Activated CD8-positive, alpha-beta T cell treated with anti-CD3 and anti-CD28 coated beads for 36 hours (primary cell): ENCODE results near the gene BHLHE23. TPM values are rescaled to one million over a fixed set of nuclear protein-coding genes. Genes with fewer than 3 reads are reported as not detected.

ENCODE experiments used
- ATAC-seq: fragments of 200-7000 bp; cut with Tn5 transposase; one replicate; pipeline ENCODE4 v1.10.0; 2021; ENCODE audit warnings: mild to moderate bottlenecking, moderate library complexity
- CTCF ChIA-PET: fragments of 350-600 bp; sonication (Branson Sonifier 250); formaldehyde crosslinking; loops from one replicate; lab custom pipeline; 2021; ENCODE audit warnings: antibody characterized with exemption; lab: Charles Lee
- POLR2A ChIA-PET: fragments of 350-600 bp; sonication (Branson Sonifier 250); formaldehyde crosslinking; loops from one replicate; lab custom pipeline; 2021; ENCODE audit warnings: antibody characterized with exemption; lab: Charles Lee
- DNase-seq: peaks from one replicate; pipeline ENCODE4 v3.0.0-alpha.2; 2020
- H3K27ac Mint-ChIP-seq: one replicate; pipeline ENCODE4 v1.8.0; 2021; ENCODE audit warnings: mild to moderate bottlenecking, mixed read lengths
- H3K27me3 Mint-ChIP-seq: one replicate; pipeline ENCODE4 v1.8.0; 2021; ENCODE audit warnings: mixed read lengths
- H3K36me3 Mint-ChIP-seq: one replicate; pipeline ENCODE4 v1.8.0; 2021; ENCODE audit warnings: low read depth, mixed read lengths
- H3K4me1 Mint-ChIP-seq: one replicate; pipeline ENCODE4 v1.8.0; 2021; ENCODE audit warnings: low read depth, mixed read lengths
- H3K4me3 Mint-ChIP-seq: one replicate; pipeline ENCODE4 v1.8.0; 2021; ENCODE audit warnings: mild to moderate bottlenecking, moderate library complexity, mixed read lengths
- H3K9me3 Mint-ChIP-seq: one replicate; pipeline ENCODE4 v1.8.0; 2021; ENCODE audit warnings: mixed read lengths
- CTCF ChIP-seq: fragments of 200-600 bp; IDR thresholded peaks from one replicate; pipeline ENCODE4 v1.8.0; 2022; ENCODE audit warnings: antibody characterized with exemption, mild to moderate bottlenecking
- intact Hi-C: fragments of 100-400 bp; cut with micrococcal nuclease; formaldehyde crosslinking; loops from one replicate; pipeline ENCODE4 v1.10.0; 2022
- total RNA-seq, 2 experiments: library from RNA; stranded (reverse); gene quantifications; one replicate each; pipeline ENCODE4 v1.2.3, GENCODE V29; 2021

BHLHE23 gene
- total RNA-seq, 2 experiments from 2014 or later: not detected

- Mint-ChIP-seq H3K4me3 (no peak overlapping the region), H3K4me1 (peaks cover 17% of the 10 kb centered on the region), H3K27me3 (peaks cover 17% of the 10 kb centered on the region), H3K36me3 (no peaks in the 10 kb centered on the region), H3K9me3 (no peaks in the 10 kb centered on the region), H3K27ac (peak overlapping the region; percentile 30)
- ChIA-PET POLR2A (no interaction called here), CTCF (interaction anchor here (1.8 kb wide), 1 partner anchor 17 kb away, joined by 7 read pairs; no protein-coding TSS in a partner anchor)
- DNase-seq: no peak
- no peak for TF ChIP-seq CTCF
- intact Hi-C loops: no loop called here
- no peak for ATAC-seq
Observed at GRCh38 chr20:63026582-63027165, 19.9 kb upstream of the BHLHE23 start.

- peak overlapping the region; percentile 46 for H3K27ac Mint-ChIP-seq
- DNase-seq: peak; percentile 61
- POLR2A ChIA-PET: no interaction called here
Observed at GRCh38 chr20:63025534-63026331, 19.0 kb upstream of the BHLHE23 start.

GRCh38 chr20:63024573-63025392 lies 18.0 kb upstream of the BHLHE23 start:
- no peak for TF ChIP-seq CTCF
- Mint-ChIP-seq H3K36me3 (no peaks in the 10 kb centered on the region), H3K4me1 (peaks cover 17% of the 10 kb centered on the region), H3K27ac (no peak overlapping the region), H3K9me3 (no peaks in the 10 kb centered on the region), H3K27me3 (peaks cover 17% of the 10 kb centered on the region), H3K4me3 (no peak overlapping the region)
- POLR2A ChIA-PET: no interaction called here
- intact Hi-C loops: no loop called here
- CTCF ChIA-PET: interaction anchor here (0.9 to 1.4 kb wide), 2 partner anchors 52 kb away, joined by 3 read pairs; no protein-coding TSS in a partner anchor
- DNase-seq: no peak
- ATAC-seq: no peak

More at GRCh38 chr20:63025534-63026331, 19.0 kb upstream of the BHLHE23 start:
- peak; percentile 66 for ATAC-seq
- no peaks in the 10 kb centered on the region for H3K36me3 Mint-ChIP-seq
- peak overlapping the region; percentile 51 for H3K4me3 Mint-ChIP-seq
- intact Hi-C loops: no loop called here
- peaks cover 17% of the 10 kb centered on the region for H3K27me3 Mint-ChIP-seq
- CTCF ChIA-PET: interaction anchor here (0.9 to 1.4 kb wide), 3 partner anchors 17 to 119 kb away, joined by 3 to 8 read pairs (median 4); no protein-coding TSS in a partner anchor
- TF ChIP-seq CTCF: no peak
- H3K4me1 Mint-ChIP-seq: peaks cover 17% of the 10 kb centered on the region
- no peaks in the 10 kb centered on the region for H3K9me3 Mint-ChIP-seq

- H3K27me3 Mint-ChIP-seq: peaks cover 11% of the 10 kb centered on the region
- intact Hi-C loops: no loop called here
- H3K4me3 Mint-ChIP-seq: no peak overlapping the region
- ChIA-PET POLR2A (no interaction called here), CTCF (interaction anchor here (0.9 kb wide), 1 partner anchor 52 kb away, joined by 3 read pairs; no protein-coding TSS in a partner anchor)
- peaks cover 13% of the 10 kb centered on the region for H3K4me1 Mint-ChIP-seq
- no peak for ATAC-seq
- no peaks in the 10 kb centered on the region for H3K9me3 Mint-ChIP-seq
- H3K36me3 Mint-ChIP-seq: no peaks in the 10 kb centered on the region
- DNase-seq: no peak
- TF ChIP-seq CTCF: no peak
- H3K27ac Mint-ChIP-seq: no peak overlapping the region
Observed at GRCh38 chr20:63023936-63024571, 17.3 kb upstream of the BHLHE23 start.
